Measurements from ENCODE around the gene RUNX3.

Gene RUNX3

DNA sequence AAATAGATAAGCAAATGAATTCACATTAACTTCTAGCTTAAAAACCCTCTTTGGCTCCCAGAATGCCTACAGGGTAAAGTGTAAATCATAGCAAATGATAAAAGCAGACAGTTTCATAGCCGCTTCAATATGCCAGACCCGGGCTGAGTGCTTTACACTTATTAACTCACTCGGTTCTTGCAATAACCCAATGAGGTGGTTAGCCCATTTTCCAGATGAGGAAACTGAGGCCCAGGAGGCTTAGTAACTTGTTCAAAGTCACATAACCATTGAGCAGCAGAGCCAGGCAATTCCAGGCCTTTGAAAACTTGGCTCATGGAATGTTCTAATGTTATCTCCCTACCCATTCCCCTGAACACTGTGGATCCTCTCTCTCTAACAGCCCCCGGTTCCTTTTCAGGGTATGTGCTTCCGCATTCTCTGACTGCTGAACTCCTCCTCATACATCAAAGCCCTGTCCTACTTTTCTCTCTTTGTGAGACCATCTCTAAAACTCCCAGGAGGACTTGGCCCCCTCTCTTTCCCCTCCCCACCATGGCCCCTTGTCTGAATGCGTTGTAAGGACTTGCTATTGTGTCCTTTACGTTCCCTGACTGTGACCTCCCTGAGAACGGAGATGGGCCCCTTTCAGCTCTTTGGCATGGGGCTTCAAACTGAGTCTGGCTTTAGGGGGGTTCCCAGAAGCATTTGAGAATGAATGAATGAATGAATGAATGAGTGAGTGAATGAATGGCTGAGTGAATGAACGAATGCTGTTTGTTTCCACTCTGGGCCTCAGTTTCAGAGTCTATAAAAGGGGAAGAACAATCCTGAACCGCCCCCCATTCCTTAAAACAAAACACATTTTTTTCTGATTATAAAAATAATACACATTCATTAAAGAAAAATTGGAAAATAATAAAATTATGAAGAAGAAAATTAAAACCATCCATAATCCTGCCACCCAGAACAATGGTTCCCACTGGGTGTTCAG lies 15.6 kb upstream of the RUNX3 start:
- no peak for DNase-seq

- DNase-seq: no peak
These were observed 14.2 kb upstream of the RUNX3 start for GRCh38 chr1:24944318-24944717.

GRCh38 chr1:24942789-24943188 lies 12.7 kb upstream of the RUNX3 start:
- DNase-seq: no peak

DNA sequence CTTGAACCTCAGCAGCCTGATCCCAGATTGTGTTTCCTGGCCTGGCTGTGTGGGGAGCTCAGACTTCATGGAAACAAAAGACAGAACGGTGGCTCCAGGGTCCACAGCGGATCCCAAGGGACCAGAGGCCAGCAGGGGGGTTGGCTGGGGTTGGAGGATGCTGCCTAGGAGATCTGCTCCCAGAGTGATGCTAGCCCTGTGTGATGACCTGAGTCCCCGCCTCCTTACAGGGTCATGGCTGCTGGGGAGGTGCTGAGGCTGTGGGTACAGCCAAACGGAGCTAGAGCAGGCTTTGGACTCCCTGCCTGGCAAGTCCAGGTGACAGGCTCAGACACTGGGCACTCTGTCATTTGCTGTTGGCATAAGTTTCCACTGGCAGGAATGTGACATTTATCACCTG lies 11.5 kb upstream of the RUNX3 start:
- no peak for DNase-seq

GRCh38 chr1:24940231-24940630 lies 10.2 kb upstream of the RUNX3 start:
- no peak for DNase-seq

DNA sequence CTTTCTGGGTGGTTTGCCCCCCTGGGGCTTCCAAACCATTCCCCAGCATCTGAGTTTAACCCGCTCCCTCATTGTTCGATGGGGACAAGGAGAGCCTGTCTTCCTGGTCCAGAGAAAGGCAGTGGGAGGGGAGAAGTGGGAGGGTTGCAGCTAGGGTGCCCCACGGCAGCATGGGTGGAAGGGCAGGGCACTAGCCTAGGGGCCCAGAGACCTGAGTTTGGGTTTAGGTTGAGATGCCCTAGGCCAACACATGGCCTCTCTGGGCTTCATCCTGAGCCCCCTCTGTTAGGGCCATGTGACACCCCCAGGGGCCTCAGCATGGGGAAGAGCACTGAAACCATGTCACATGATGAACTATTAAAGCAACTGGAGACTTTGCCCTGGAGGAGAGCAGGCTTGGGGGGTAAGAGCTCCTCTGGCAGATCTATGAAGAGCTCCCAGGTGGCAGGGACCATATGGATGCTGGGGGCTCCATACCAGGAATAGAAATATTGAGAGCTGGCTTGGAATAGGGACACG lies 9.7 kb upstream of the RUNX3 start:
- no peak for DNase-seq

DNA sequence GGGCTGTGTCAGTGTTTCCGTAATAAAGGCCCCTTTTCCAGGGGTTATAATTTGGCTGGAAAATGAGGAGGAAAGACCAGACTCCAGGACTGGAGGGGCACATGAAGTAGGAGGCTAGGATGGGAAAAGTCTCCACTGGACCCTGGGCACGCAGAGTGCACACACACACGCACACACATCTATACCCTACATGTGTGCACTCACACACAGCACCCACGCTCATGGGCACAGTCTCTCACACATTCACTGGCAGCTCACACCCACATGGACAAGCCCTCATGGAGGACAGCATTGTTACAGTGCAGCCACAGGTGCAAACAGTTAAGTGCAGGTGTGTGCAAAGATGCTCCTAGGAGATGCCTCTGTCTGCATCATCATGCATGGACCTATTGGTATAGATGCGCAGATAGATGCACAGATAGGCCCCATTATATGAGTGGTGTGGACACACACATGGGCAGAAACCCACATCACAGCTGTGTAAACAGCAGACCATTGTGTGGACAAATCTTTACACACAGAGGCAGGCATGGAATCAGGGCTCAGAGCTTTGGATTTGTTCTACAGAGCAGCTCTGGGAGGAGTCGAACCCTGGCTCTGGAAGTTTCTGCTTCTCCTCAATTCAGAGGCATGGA lies 9.1 kb upstream of the RUNX3 start:
- no peak for DNase-seq

- DNase-seq: no peak
These were observed 8.2 kb upstream of the RUNX3 start for GRCh38 chr1:24938276-24938675.

- DNase-seq: no peak
These were observed 6.6 kb upstream of the RUNX3 start for GRCh38 chr1:24936684-24937083.

DNA sequence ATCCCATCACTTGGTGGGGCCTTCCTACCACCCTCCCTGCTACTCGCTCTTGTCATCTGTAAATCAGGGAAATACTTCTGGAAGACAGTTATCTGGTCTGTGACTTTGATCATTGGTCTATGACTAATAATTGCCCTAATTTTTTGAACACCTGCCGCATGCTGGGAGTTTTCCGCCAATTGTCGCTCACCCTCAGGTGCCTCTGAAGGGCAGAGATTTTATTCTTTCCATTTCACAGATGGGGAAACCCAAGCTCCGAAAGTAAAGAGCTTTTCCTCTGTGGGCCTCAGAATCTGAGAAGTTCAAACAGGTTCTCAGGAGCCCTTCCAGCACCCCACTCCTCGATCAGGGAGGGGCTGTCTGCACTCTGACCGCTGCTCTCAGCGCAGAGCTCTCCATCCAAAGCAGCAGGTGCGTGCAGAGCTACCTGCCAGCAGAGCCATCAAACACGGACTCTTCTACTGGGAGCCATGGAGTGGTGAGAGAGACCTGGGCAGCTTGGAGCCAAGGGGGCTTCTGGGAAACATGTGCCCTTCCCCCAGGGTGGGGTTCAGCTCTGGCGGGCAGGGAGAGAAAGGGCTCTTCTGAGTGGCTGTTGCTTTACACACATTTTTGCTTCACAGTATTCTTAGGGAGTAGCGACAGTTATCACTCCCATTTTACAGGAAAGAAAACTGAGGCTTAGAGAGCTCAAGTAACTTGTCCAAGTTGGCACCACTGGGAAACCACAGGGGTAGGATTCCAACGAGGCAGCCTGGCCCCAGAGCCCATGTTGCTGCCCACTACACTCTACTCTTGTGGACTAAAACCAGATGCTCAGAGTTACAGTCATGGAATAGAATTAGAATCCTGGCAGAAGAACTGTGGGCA lies 5.8 kb upstream of the RUNX3 start:
- no peak for DNase-seq

DNA sequence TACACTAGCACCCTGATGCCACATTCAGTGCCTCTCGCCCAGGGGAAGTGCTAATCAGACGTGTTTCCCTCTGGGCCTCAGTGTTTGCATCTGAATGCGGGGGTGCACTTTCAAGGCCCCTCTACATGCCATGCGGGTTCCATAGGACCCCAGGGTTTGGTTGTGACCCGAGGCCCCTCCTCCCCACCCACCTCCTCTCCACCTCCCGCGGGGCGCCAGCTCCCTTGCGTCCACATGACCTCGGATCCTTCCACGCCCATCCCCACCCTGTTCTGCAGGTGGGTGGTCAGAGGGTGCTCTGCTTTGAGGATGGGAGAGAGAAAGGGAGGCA lies 5.1 kb upstream of the RUNX3 start:
- no peak for DNase-seq

- no peak for DNase-seq
These were observed 4.5 kb upstream of the RUNX3 start for GRCh38 chr1:24934310-24935195.

DNA sequence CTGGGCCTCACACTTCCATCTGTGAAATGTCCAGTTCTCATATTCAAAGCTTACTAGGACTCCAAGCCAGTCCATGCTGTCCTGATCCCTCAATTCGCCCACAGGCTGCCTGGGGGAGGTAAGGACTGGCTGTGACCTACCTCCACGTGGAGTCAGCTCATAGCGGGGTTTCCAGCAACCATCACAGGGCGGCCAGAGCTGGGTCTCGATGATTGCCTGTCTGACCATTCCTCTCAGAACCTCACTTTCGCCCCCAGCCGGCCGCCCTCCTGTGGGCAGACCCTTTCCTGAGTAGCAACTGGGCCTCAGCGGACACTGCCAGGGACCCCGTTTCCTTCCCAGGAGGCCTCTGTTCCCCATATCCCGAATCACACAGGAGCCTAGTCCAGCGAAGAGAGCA lies 3.4 kb upstream of the RUNX3 start:
- DNase-seq: no peak

- DNase-seq: no peak
These were observed 2.7 kb upstream of the RUNX3 start for GRCh38 chr1:24932725-24933294.

DNA sequence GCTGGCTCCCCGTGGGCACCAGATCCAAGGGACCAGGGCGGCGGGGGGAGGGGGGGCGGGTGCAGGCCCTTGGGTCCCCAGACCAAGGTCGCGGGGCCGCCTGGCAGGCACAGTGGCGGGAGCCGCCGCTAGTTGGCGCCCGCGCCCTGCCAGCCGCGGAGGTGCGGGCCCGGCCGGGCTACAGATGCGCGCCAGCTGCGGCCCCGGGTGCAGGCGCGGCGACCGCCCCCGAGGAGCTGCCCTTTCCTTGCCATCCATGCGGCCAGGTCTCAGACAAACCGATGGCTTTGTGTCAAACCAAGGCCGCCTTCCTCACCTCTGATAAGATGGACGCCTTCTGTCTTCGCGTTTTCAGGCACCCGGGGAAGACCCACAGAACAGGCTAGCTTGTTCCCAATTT lies 2.2 kb upstream of the RUNX3 start:
- DNase-seq: peak; percentile 42

DNA sequence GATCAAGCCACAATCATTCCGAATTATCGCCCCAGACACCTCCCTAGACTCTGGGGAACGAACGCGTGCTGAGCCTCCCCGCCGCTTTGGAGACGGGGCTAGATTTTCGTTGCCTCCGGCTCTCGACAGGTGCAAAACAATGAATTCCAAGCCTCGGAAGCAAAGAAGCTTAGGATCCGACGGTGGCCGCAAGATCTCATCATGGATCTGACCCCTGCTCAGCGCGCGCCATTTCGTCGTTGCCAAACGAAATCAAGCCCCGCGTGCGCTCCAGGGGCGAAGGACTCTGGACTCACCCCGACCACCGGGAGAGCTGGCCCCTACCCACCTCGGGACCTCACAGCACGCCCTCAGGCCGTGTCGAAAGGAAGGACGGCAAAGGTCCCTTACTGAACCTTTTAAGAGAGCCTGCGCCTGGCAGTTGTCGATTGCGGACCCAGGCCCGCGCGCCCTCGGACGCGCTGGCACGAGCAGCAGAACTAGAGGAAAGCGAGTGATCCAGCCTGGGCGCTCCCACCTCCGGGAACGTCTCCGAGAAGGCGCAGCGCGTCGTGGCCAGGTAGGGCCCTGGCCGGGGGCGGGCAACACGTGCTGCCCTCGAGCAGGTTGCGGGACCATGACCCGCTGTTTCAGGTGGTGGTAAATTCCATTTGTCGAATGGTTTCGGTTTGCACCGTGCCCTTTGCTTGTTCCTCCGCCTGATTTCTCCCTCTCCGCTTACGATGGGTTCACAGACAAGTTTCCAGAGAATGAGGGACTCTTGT lies 1.6 kb upstream of the RUNX3 start:
- DNase-seq: no peak

DNA sequence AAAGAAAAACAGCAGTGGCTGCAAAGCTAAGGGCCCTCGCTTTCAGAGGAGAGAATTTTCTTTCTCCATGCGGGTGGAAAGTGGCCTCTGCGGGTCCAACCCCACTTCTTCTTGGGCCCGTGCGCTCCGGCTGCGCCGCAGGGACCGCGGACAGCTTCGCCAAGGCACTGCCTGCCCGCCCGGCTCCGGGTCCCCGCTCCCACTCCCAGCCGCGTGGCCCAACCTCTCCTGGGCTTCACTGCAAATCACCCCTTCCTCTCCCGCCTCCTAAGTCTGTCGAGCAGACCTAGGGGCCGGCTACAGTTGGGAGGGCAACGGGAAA lies 1.0 kb upstream of the RUNX3 start:
- DNase-seq: no peak

GRCh38 chr1:24929398-24930259 lies 447 bp downstream of the RUNX3 start:
- peak; percentile 29 to 36 for DNase-seq

GRCh38 chr1:24928689-24929397 lies 1.2 kb downstream of the RUNX3 start:
- DNase-seq: peak; percentile 47 to 51

Data from activated CD4-positive, alpha-beta T cell treated with anti-CD3 and anti-CD28 coated beads, Interleukin-2, amount 50 U/mL, for 4 hours (primary cell).